Ascending aorta (tissue), 2 donors: Measurements from ENCODE around the gene ANKRD44. TPM values are rescaled to one million over a fixed set of nuclear protein-coding genes. Genes with fewer than 3 reads are reported as not detected.

Experiments used
- DNase-seq, 2 donors: peaks; one replicate each; pipeline ENCODE4 v3.0.0-alpha.2; 2019; ENCODE audit warnings: low spot score in 2 of 2
- H3K27ac ChIP-seq, 2 donors: fragments of 200-600 bp; sonication (generic); one replicate each; pipeline ENCODE4 v1.5.1; 2016 to 2017; ENCODE audit warnings: mild to moderate bottlenecking in 1 of 2
- H3K27me3 ChIP-seq: fragments of 200-600 bp; sonication (generic); one replicate; pipeline ENCODE4 v1.5.1; 2017
- H3K36me3 ChIP-seq, 2 donors: fragments of 200-600 bp; sonication (generic); one replicate each; pipeline ENCODE4 v1.5.1; 2016
- H3K4me1 ChIP-seq, 2 donors: fragments of 200-600 bp; sonication (generic); one replicate each; pipeline ENCODE4 v1.5.1; 2016 to 2017; ENCODE audit warnings: mild to moderate bottlenecking in 1 of 2
- H3K4me3 ChIP-seq, 2 donors: fragments of 200-600 bp; sonication (generic); one replicate each; pipeline ENCODE4 v1.5.1; 2016 to 2017; ENCODE audit warnings: mild to moderate bottlenecking in 1 of 2
- H3K9me3 ChIP-seq, 2 donors: fragments of 200-600 bp; sonication (generic); one replicate each; pipeline ENCODE4 v1.5.1; 2016
- intact Hi-C: fragments of 100-400 bp; cut with DNase I; formaldehyde crosslinking; loops from one replicate; pipeline ENCODE4 v1.15.1; 2023
- total RNA-seq: library from RNA; depleted of rRNA; stranded (reverse); fragments of >200 nt; gene quantifications from one replicate; pipeline ENCODE4 v1.1.0, GENCODE V29; 2016
- TF ChIP-seq, protein P1 (sequence below), 3 experiments: fragments of 200-600 bp in 2 of 3; fragments of 450-650 bp in 1 of 3; sonication (generic) in 2 of 3; IDR thresholded peaks; one replicate each; pipeline ENCODE4 v1.5.1; 2016 to 2019; ENCODE audit warnings: antibody characterized with exemption in 3 of 3, mild to moderate bottlenecking in 1 of 3, moderate library complexity in 1 of 3

Gene ANKRD44
- total RNA-seq, 1 donor from 2014 or later: 66.3 TPM

DNA sequence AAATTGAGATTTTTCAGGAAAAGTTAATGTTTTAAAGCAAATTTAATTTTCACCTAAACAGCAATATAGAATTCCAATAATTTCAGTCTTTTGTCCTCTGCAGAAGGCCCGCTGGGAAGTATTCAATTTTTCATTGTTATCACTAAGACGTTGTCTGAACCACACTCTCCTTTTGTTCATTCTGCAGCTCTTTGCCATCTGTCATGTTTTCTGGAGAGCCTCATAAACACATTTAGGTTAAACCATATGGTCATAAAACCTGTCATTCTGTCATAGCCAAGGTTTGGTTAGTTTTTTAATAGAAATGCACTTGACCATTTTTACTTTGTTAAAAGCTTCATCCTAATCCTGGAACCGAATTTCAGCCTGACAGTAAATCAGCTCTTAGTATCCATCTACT lies 330.1 kb downstream of the ANKRD44 start:
- no peak for DNase-seq
- Histone ChIP-seq H3K4me3 (no peak overlapping the region), H3K4me1 (no peaks in the 10 kb centered on the region), H3K36me3 (no peaks in the 10 kb centered on the region), H3K27me3 (no peaks in the 10 kb centered on the region), H3K9me3 (no peaks in the 10 kb centered on the region), H3K27ac (no peak overlapping the region)
- TF ChIP-seq, protein P1, sequence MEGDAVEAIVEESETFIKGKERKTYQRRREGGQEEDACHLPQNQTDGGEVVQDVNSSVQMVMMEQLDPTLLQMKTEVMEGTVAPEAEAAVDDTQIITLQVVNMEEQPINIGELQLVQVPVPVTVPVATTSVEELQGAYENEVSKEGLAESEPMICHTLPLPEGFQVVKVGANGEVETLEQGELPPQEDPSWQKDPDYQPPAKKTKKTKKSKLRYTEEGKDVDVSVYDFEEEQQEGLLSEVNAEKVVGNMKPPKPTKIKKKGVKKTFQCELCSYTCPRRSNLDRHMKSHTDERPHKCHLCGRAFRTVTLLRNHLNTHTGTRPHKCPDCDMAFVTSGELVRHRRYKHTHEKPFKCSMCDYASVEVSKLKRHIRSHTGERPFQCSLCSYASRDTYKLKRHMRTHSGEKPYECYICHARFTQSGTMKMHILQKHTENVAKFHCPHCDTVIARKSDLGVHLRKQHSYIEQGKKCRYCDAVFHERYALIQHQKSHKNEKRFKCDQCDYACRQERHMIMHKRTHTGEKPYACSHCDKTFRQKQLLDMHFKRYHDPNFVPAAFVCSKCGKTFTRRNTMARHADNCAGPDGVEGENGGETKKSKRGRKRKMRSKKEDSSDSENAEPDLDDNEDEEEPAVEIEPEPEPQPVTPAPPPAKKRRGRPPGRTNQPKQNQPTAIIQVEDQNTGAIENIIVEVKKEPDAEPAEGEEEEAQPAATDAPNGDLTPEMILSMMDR (IDR thresholded peaks at IDR 0.05): no peak
- intact Hi-C loops: no loop called here

DNA sequence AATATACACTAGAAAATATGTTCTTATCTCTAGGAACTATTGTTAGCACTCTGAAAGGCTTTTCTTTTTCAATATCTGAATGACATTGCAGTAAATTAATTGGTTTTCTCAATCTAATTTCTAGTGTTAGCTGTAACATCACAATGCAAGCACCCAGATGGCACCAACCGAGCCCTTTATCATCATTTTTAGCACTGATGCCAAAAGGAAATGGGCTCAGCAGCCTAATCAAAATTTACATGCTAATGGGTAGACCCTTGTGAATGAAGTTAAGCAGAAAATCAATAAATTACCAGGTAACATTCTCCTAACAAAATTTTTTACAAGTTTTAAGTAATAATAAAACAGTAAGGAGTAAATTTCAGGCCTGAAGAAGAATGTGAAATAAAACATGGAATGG lies 330.6 kb downstream of the ANKRD44 start:
- no peak for DNase-seq
- intact Hi-C loops: no loop called here
- Histone ChIP-seq H3K27me3 (no peaks in the 10 kb centered on the region), H3K4me1 (no peaks in the 10 kb centered on the region), H3K36me3 (no peaks in the 10 kb centered on the region), H3K27ac (no peak overlapping the region), H3K4me3 (no peak overlapping the region), H3K9me3 (no peaks in the 10 kb centered on the region)
- TF ChIP-seq, protein P1 (IDR thresholded peaks at IDR 0.05): no peak

- Histone ChIP-seq H3K27ac (no peak overlapping the region), H3K36me3 (no peaks in the 10 kb centered on the region), H3K9me3 (no peaks in the 10 kb centered on the region), H3K4me1 (no peaks in the 10 kb centered on the region), H3K4me3 (no peak overlapping the region), H3K27me3 (no peaks in the 10 kb centered on the region)
- intact Hi-C loops: no loop called here
- TF ChIP-seq, protein P1 (IDR thresholded peaks at IDR 0.05): no peak
- DNase-seq: no peak
Observed at GRCh38 chr2:196977507-196977906, 333.1 kb downstream of the ANKRD44 start.

- H3K9me3 ChIP-seq: no peaks in the 10 kb centered on the region
- no peaks in the 10 kb centered on the region for H3K36me3 ChIP-seq
- no peak for DNase-seq
- no peaks in the 10 kb centered on the region for H3K4me1 ChIP-seq
- H3K27me3 ChIP-seq: no peaks in the 10 kb centered on the region
- intact Hi-C loops: no loop called here
- H3K27ac ChIP-seq: no peak overlapping the region
- TF ChIP-seq, protein P1 (IDR thresholded peaks at IDR 0.05): no peak
- no peak overlapping the region for H3K4me3 ChIP-seq
Observed at GRCh38 chr2:196974970-196975369, 335.6 kb downstream of the ANKRD44 start.

DNA sequence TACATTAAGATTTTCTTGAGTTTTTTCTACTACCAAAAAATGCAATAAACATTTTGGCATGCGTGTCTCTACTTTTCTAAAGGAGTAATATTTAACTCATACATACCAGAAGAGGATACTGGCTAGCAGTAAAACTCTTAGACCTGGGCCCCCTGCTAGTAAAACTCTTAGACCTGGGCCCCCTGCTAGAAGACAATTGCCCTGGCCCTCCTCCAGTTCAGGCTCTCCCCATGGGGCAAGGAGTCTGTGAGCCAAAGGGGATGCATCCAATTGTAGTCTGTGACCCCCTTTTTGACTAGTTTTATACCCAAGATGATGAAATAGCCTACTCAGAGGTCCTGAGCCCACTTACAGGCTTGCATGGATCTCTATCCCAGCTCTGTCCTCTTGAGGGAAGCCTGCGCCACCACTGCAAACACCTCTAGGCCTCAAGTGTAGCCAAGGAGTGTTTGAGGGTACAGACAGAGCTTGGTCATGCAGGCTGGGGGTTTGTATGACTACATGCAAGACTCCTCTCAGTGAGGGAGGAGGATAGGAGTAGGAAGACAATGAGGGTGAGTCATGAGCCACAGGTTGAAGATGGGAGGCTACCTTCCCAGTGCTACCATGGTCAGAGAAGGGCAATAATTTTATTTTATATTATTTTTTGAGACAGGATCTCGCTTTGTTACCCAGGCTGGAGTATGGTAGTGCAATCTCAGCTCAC lies 338.9 kb downstream of the ANKRD44 start:
- H3K27me3 ChIP-seq: no peaks in the 10 kb centered on the region
- no peak overlapping the region for H3K4me3 ChIP-seq
- H3K27ac ChIP-seq: no peak overlapping the region
- TF ChIP-seq, protein P1 (IDR thresholded peaks at IDR 0.05): no peak
- H3K9me3 ChIP-seq: no peaks in the 10 kb centered on the region
- no peak for DNase-seq
- H3K4me1 ChIP-seq: no peaks in the 10 kb centered on the region
- intact Hi-C loops: no loop called here
- no peaks in the 10 kb centered on the region for H3K36me3 ChIP-seq

DNA sequence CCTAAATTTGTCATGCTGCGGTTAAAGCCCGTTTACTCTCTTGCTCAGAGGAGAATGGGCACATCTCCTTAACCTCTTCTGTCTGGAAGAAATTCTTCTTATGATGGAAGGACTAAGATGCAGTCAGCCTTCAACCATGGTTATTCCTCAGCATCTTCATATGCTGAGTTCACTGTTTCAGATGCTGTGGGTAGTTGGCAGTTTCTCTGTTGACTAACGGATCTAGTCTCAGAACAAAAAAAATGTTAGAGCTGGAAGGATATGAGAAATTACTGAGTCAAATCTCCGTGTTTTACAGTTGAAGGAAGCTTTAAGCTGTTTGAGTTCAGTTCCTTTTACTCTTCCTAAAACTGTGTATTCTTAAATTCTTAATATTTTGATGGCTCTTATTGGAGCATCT lies 340.5 kb downstream of the ANKRD44 start:
- no peak overlapping the region for H3K27ac ChIP-seq
- DNase-seq: no peak
- no peaks in the 10 kb centered on the region for H3K9me3 ChIP-seq
- no peaks in the 10 kb centered on the region for H3K4me1 ChIP-seq
- intact Hi-C loops: no loop called here
- TF ChIP-seq, protein P1 (IDR thresholded peaks at IDR 0.05): no peak
- H3K27me3 ChIP-seq: no peaks in the 10 kb centered on the region
- no peak overlapping the region for H3K4me3 ChIP-seq
- H3K36me3 ChIP-seq: no peaks in the 10 kb centered on the region
